HPDE6-E6E7 (cell line): ENCODE results near the gene RPS6KB2.
"Not testable (repeated sequence)": the region's sequence is repeated elsewhere in the genome, so short reads cannot be mapped to it uniquely, and the experiment has no call there.

Source experiments
- DNase-seq: peaks from one replicate; pipeline ENCODE4 v3.0.0; 2011; ENCODE audit warnings: missing footprints; ENCODE audit errors: extremely low spot score

RPS6KB2 gene

DNA sequence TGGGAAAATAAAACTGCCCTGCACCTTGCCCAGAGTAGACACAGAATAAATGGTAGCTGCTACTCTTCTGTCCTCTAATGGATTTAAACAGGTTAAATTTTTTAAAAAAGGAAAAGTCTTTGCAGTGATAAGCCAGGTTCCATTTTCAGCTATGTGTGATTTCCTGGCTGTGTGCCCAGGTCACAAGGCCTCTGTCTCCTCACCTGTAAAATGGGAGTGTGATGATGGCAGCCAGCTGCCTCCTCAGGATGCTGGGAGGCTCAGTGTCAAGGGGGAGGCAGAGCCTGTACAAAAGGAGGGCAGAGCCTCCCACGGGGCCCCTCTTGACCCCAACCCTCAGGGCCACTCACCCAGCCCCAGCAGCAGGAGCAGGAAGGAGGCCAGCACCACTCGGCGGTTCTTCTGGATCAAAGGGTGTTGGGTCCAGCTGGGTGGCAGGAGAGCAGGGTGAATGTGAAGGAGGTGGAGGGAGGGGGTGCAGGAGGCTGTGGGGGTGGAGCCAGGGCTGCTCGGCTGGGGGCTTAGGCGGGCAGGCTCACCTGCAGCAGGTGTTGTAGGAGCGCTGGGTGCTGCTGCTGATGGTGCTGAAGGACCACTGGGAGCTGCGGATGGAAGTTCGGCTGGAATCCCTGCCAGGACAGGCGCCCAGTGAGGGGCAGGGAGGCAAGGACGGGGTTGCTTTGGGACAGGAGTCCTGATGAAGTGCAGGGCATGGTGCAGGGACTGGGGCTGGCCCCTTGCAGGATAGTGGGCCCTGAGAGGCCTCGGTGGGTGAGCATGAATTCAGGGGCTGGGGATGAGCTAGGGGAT, 38.9 kb downstream of the RPS6KB2 start:
- no peak for DNase-seq

GRCh38 chr11:67468056-67468455, 39.8 kb downstream of the RPS6KB2 start:
- DNase-seq: peak; percentile 92

DNA sequence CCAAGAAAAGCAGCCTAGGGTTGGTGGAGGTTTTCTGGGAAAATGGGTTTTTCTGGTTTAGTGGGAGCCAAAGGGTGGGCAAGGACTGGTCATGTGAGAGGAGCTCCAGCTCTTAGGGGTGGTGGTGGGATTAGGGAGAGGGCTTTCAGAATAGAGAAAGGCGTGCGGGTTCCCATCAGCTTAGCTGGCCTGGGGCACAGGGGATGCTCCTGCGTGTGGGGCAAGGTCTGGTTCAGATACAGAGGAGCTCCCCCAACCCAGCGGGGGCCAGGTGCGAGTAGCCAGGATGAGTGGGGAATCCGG, 40.1 kb downstream of the RPS6KB2 start:
- DNase-seq: no peak

DNA sequence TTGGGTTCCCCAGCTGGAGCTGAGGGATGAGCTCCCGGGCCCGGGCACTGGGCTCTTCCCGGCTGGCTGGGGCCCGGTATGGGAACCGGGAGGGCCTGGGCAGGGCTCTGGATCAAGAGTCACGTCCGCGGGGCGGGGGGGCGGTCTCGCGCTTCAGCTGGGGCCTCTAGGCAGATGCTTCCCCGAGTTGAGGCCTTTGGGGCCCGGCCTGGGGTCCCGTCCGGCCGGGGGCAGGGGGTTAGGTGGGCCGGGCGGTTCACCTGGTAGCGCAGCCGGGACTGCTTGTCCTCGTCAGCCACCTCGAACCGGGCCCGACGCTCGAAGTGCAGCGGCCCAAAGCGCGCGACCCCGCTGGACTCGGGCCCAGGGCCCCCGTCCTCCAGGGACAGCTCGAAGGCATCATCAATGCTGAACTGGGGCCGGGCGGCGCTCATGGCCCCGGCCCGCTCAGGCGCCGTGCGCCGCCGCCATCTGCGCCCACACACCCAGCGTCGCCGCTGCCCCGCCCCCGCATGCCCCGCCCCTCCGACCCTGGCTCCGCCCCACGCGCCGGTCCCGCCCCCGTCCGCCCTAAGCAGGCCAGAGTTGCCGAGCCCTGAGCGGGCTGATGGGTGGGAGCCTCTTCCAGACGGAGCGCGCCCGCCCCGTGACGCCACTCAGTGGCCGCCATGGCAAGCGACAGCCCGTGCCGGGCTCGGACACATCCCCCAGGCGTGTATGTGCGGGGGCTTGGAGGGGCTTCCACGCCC, 40.6 kb downstream of the RPS6KB2 start, which contains the start of gene TMEM134:
Gene TMEM134 (minus strand): TSS at position 493 of the 749 bp plus-strand sequence. CDS start 59 bp downstream, at position 434.
- peak; percentile 86 for DNase-seq

GRCh38 chr11:67469508-67469811, 41.2 kb downstream of the RPS6KB2 start:
- DNase-seq: no peak

DNA sequence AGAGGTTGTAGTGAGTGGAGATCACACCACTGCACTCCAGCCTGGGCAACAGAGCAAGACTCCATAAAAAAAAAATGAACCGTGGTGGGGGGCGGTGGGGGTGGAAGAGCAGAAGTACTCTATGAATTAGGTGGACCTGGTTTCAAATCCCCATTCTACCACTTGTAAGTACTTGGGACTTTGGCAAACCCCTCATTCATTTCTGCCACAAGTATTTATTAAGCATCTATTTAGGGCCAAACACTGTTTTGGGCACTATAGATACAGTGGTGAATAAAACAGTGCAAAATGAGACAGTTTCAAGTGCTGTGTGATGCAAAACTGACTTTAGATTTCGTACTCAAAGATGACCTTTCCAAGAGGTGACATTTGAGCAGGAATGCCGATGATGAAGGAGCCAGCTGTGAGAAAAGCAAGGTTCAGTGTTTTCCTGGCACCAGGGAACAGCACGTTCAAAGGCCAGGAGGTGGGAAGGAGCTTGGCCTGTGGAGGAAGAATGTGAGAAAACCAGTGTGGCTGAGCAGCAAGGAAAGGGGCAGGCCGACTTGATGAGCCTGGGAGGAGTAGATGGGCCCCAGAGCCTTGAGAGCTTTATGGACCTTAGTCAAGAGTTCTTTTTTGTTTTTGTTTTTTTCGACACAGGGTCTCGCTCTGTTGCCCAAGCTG, 42.2 kb downstream of the RPS6KB2 start:
- DNase-seq: no peak

GRCh38 chr11:67472882-67473281, 44.6 kb downstream of the RPS6KB2 start:
- no peak for DNase-seq

- DNase-seq: not testable (repeated sequence)
Measured at GRCh38 chr11:67476692-67477091, 48.4 kb downstream of the RPS6KB2 start.

GRCh38 chr11:67477344-67478050, 49.2 kb downstream of the RPS6KB2 start:
- not testable (repeated sequence) for DNase-seq

GRCh38 chr11:67482275-67482826, 54.1 kb downstream of the RPS6KB2 start:
- DNase-seq: no peak

DNA sequence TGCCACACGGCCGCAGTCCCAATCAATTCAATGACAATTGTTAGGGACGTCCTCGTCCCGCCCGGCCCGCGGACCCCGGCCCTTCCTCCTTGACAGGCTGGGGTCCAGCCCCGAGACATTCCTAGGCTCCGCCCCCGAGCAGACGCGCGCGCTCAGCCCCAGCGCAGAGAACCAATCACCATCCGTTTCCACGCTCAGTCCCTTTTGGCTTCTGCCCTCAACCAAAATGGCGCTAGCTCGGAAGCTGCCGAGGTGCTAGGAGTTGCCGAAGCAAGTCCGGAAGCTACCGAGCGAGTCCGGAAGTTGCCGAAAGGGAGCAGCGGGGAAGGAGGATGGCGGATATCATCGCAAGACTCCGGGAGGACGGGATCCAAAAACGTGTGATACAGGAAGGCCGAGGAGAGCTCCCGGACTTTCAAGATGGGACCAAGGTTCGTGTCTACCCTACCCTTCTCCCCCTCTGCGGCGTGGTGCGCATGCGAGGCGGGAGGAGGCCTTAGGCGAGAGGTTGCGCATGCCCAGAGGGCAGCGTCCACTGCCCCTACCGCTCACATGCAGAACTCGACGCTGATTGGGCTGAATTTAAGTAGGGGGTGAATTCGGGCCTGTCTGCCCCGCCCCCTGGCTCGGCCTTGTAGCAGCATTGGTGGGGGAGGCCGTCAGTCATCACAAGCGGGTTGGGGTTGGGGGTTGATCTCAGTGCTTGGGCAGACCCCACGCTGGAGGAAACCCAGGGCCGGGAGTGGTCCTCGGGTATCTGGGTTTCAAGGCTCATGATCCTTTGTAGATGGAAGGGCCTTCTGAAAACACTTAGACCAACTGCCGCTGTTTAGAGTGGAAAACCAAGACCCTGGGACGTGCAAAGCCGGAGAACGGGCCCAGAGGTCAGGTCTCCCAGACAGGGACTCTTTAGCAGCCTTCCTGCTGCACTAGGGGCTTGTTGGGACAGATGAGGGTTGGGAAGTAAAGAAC, 54.8 kb downstream of the RPS6KB2 start, which contains the start of gene AIP:
Gene AIP (plus strand): TSS at position 200 of the 972 bp plus-strand sequence. CDS start 133 bp downstream, at position 333.
- peak; percentile 97 for DNase-seq

DNA sequence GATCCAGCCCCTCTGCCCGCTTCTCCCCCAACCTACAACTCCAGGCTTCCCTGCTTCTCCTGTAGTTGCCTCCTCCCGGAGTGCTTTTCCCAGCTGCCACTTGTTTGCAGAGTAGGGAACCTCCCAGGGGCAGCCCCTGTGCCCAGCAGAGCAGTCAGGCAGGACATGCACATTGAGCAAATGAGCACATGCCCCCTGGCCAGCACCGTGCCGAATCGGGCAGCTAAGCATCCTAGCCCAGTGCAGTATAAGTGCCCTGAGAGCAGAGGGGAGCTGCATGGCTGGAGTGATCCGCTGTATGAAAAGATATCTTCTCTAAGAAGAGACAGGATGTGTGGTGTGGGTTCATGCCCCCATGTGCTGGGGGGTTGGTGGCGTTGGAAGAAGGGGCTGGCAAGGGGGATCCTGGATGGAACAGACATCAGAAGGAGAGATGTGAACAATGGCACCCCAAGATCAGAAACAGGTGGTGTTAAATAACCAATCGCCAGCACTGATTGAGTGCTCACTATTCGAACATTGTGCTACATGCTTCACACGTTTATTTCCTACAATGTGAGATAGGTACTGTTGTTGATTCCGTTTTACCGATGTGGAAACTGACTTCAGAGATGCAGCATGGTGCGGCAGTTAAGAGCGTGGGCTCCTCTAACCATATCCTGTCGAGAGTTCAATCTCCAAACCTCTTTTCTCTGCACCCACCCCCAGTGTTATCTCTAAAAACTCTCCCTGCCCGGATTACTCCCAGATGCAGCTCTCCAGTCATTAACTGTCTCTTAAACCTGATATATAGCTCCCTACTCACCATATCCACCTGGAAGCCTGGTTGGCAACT, 55.8 kb downstream of the RPS6KB2 start:
- no peak for DNase-seq

GRCh38 chr11:67484847-67485311, 56.6 kb downstream of the RPS6KB2 start:
- DNase-seq: no peak
